Measurements from ENCODE around the gene RFPL1.
A peak's percentile ranks its signal among the peaks of the same experiment; 100 is the strongest.

DNA sequence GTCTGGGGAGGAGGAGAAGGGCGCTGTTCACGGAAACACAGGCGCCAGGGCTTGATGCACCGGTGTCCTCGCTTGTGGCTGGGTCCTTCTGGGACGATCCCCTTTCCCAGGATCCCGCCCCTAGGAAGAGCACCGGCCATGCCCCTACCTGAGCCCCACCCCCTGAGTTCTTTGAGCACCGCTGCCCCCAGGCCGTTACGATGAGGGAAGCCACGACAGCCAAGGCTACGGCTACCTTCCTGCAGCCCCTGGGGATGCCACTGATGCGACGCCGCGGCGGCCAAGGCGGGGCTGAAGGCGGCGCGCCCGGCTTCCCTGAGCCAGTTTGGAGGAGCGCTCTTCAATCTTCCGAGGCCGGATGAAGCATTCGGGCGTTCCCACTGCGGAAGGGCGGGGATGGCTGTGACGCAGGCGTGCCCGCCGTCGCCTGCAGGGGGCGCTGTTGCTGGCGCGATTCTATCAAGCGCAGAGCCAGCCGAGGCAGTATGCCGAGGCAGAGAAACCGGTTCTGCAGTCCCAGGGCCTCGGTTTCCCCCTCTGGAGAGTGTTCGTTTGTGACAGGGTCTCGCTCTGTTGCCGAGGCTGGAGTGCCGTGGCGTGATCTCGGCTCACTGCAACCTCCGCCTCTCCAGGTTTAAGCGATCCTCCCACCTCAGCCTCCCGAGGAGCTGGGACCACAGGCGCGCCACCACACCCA is 31.9 kb downstream of the RFPL1 start:
- TF ChIP-seq, protein P1, sequence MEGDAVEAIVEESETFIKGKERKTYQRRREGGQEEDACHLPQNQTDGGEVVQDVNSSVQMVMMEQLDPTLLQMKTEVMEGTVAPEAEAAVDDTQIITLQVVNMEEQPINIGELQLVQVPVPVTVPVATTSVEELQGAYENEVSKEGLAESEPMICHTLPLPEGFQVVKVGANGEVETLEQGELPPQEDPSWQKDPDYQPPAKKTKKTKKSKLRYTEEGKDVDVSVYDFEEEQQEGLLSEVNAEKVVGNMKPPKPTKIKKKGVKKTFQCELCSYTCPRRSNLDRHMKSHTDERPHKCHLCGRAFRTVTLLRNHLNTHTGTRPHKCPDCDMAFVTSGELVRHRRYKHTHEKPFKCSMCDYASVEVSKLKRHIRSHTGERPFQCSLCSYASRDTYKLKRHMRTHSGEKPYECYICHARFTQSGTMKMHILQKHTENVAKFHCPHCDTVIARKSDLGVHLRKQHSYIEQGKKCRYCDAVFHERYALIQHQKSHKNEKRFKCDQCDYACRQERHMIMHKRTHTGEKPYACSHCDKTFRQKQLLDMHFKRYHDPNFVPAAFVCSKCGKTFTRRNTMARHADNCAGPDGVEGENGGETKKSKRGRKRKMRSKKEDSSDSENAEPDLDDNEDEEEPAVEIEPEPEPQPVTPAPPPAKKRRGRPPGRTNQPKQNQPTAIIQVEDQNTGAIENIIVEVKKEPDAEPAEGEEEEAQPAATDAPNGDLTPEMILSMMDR (IDR thresholded peaks at IDR 0.05), result peak in 1 of 3 donors; percentile 30
- no peak for TF ChIP-seq POLR2A (IDR thresholded peaks at IDR 0.05)
